ENCODE data around the gene TMSB15B.
"Not testable (repeated sequence)": the region's sequence is repeated elsewhere in the genome, so short reads cannot be mapped to it uniquely, and the experiment has no call there.

TMSB15B gene

DNA sequence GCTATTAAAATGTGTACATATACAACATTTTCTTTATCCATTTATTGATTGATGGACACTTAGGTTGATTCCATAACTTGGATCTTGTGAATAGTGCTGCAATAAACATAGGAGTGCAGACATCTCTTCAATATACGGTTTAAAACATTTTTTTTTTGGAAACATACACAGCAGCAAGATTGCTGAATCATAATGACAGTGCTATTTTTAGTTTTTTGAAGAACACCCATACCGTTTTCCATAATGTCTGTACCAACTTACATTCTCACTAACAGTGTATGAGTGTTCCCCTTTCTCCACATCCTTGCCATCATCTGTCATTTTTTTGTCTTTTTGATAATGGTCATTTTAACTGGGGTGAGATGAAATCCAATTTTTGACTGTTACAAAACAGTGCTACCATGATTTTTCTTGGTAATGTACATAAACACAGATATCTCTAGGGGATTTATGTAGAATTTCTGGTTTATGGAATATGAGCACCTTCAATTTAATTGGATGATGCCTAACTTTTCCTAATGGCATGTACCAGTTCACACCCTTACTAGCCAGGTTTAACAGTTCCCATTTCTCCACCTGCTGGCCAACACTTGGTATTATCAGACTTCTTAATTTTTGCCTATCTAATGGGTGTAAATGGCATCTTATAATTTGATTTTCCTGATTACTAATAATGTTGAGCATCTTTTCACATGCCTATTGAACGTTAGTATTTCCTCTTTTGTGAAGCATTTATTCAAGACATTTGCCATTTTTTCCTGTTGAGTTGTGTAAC lies 21.0 kb upstream of the TMSB15B start:
- H3K36me3 ChIP-seq = no peaks in the 10 kb centered on the region
- H3K4me2 ChIP-seq = no peak overlapping the region
- no peaks in the 10 kb centered on the region for H3K27me3 ChIP-seq
- no peaks in the 10 kb centered on the region for H3K9me3 ChIP-seq
- H4K20me1 ChIP-seq = no peaks in the 10 kb centered on the region
- no peaks in the 10 kb centered on the region for H3K4me1 ChIP-seq
- TF ChIP-seq Cebpa-rat (IDR thresholded peaks at IDR 0.05) = no peak
- no peak overlapping the region for H3K9ac ChIP-seq
- no peak overlapping the region for H3K27ac ChIP-seq
- H3K4me3 ChIP-seq = no peak overlapping the region

DNA sequence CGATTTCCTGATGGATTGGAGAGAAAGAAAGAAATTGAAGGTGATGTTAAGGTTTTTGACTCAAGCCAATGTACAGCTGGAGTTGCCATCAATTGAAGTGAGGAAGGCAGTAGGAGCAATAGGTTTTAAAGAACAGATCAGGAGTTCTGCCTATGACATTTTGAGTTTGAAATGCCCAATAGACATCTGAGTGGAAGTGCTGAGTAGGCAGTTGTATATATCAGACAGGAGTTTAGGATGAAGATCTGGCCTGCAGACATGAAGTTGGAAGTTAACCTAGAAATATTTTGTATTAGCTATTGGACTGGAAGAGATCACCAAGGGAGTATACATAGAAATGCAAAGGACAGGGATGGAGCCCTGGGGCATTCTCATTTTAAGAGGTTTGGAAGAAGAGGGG lies 12.9 kb upstream of the TMSB15B start:
- no peaks in the 10 kb centered on the region for H4K20me1 ChIP-seq
- no peaks in the 10 kb centered on the region for H3K36me3 ChIP-seq
- no peak for TF ChIP-seq Cebpa-rat (IDR thresholded peaks at IDR 0.05)
- H3K4me1 ChIP-seq = no peaks in the 10 kb centered on the region
- no peaks in the 10 kb centered on the region for H3K9me3 ChIP-seq
- no peak overlapping the region for H3K4me3 ChIP-seq
- no peak overlapping the region for H3K9ac ChIP-seq
- no peak overlapping the region for H3K27ac ChIP-seq
- no peak overlapping the region for H3K4me2 ChIP-seq
- H3K27me3 ChIP-seq = no peaks in the 10 kb centered on the region

- H3K36me3 ChIP-seq = no peaks in the 10 kb centered on the region
- TF ChIP-seq Cebpa-rat (IDR thresholded peaks at IDR 0.05) = no peak
- no peak overlapping the region for H3K4me3 ChIP-seq
- no peaks in the 10 kb centered on the region for H3K27me3 ChIP-seq
- no peak overlapping the region for H3K27ac ChIP-seq
- no peaks in the 10 kb centered on the region for H3K9me3 ChIP-seq
- H4K20me1 ChIP-seq = no peaks in the 10 kb centered on the region
- H3K4me1 ChIP-seq = no peaks in the 10 kb centered on the region
- H3K4me2 ChIP-seq = no peak overlapping the region
- no peak overlapping the region for H3K9ac ChIP-seq
Measured at GRCh38 chrX:103953353-103953752, 9.1 kb upstream of the TMSB15B start.

GRCh38 chrX:103954259-103954658 lies 8.2 kb upstream of the TMSB15B start:
- Histone ChIP-seq H3K4me3 (no peak overlapping the region), H3K9me3 (no peaks in the 10 kb centered on the region), H4K20me1 (no peaks in the 10 kb centered on the region), H3K36me3 (no peaks in the 10 kb centered on the region), H3K4me1 (no peaks in the 10 kb centered on the region), H3K27ac (no peak overlapping the region), H3K27me3 (no peaks in the 10 kb centered on the region), H3K4me2 (no peak overlapping the region), H3K9ac (no peak overlapping the region)
- TF ChIP-seq Cebpa-rat (IDR thresholded peaks at IDR 0.05) = no peak

DNA sequence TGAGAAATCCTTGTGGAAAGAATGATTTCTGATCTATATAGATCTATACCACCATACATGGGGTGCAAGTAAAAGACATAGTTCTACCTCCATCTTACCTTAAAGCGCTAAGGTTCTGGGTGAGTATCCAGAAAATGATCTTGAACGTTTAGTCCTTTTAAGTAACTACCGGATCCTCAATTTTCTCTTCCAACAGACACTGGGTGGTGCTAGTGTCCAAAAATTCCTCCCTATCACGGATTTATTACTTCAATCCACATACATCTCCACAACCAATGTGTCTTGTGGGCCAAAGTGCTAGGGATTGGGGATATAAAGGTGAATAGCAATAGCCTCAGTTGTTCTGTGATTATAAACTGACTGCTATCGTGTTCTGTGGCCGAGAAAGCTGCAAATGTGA lies 1.8 kb upstream of the TMSB15B start:
- H3K36me3 ChIP-seq, H4K20me1 ChIP-seq, H3K27me3 ChIP-seq, H3K27ac ChIP-seq, H3K9ac ChIP-seq, H3K4me1 ChIP-seq, H3K4me3 ChIP-seq, H3K9me3 ChIP-seq, H3K4me2 ChIP-seq: not testable (repeated sequence)

- not testable (repeated sequence) for H3K9ac ChIP-seq, H3K27me3 ChIP-seq, H4K20me1 ChIP-seq, H3K27ac ChIP-seq, H3K9me3 ChIP-seq, H3K36me3 ChIP-seq, H3K4me2 ChIP-seq, H3K4me3 ChIP-seq, H3K4me1 ChIP-seq
Measured at GRCh38 chrX:103983508-103983907, 21.1 kb downstream of the TMSB15B start.

- TF ChIP-seq Cebpa-rat (IDR thresholded peaks at IDR 0.05) = no peak
- no peak overlapping the region for H3K27ac ChIP-seq
- H3K27me3 ChIP-seq = no peaks in the 10 kb centered on the region
- H3K9me3 ChIP-seq = no peaks in the 10 kb centered on the region
- H3K4me3 ChIP-seq = no peak overlapping the region
- H3K36me3 ChIP-seq = no peaks in the 10 kb centered on the region
- no peak overlapping the region for H3K4me2 ChIP-seq
- H4K20me1 ChIP-seq = no peaks in the 10 kb centered on the region
- no peak overlapping the region for H3K9ac ChIP-seq
- no peaks in the 10 kb centered on the region for H3K4me1 ChIP-seq
Measured at GRCh38 chrX:103999234-103999633, 36.8 kb downstream of the TMSB15B start.

DNA sequence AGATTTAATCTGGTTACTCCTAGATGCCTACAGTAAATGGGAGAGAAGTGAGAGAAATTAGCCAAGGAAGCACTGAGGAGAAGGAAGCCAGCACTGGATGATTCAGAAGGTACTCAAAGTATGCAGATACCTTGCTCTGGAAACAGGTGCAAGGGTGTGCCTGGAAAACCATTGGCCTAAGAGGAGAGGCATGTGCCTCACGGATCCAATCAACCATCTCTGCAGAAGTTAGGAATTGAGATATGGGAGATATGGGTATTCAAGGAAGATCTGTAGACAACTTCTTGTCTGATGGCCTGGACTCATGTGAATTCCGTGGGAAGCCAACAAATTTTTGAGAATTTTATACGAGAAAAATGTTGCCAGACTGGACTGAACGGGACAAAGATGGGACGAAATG lies 46.4 kb downstream of the TMSB15B start:
- Histone ChIP-seq H3K4me2 (no peak overlapping the region), H3K4me1 (no peaks in the 10 kb centered on the region), H3K27ac (no peak overlapping the region), H3K9me3 (peaks cover 7% of the 10 kb centered on the region), H3K27me3 (no peaks in the 10 kb centered on the region), H3K36me3 (no peaks in the 10 kb centered on the region), H3K4me3 (no peak overlapping the region), H3K9ac (no peak overlapping the region), H4K20me1 (no peaks in the 10 kb centered on the region)
- TF ChIP-seq Cebpa-rat (IDR thresholded peaks at IDR 0.05) = no peak

GRCh38 chrX:104013158-104013557 lies 50.7 kb downstream of the TMSB15B start:
- no peak overlapping the region for H3K4me2 ChIP-seq

GRCh38 chrX:104013606-104014005 lies 51.2 kb downstream of the TMSB15B start, which contains the start of gene H2BW1:
Gene H2BW1, minus strand, starts transcription at chrX:104013708. Its CDS starts 132 bp downstream, at chrX:104013576.
- Histone ChIP-seq H3K4me3 (no peak within 1 kb of the TSS), H3K36me3 (no peaks in the 10 kb centered on the region), H3K9me3 (peaks cover 7% of the 10 kb centered on the region), H3K9ac (no peak within 1 kb of the TSS), H4K20me1 (no peaks in the 10 kb centered on the region), H3K27me3 (no peaks in the 10 kb centered on the region), H3K4me1 (no peaks in the 10 kb centered on the region), H3K27ac (no peak within 1 kb of the TSS), H3K4me2 (no peak within 1 kb of the TSS)
- TF ChIP-seq Cebpa-rat (IDR thresholded peaks at IDR 0.05) = no peak

More at GRCh38 chrX:104013158-104013557, 50.7 kb downstream of the TMSB15B start:
- H4K20me1 ChIP-seq = no peaks in the 10 kb centered on the region
- no peak for TF ChIP-seq Cebpa-rat (IDR thresholded peaks at IDR 0.05)
- H3K4me3 ChIP-seq = no peak overlapping the region
- H3K9me3 ChIP-seq = peaks cover 7% of the 10 kb centered on the region
- no peaks in the 10 kb centered on the region for H3K36me3 ChIP-seq
- no peaks in the 10 kb centered on the region for H3K4me1 ChIP-seq
- H3K27me3 ChIP-seq = no peaks in the 10 kb centered on the region
- H3K27ac ChIP-seq = no peak overlapping the region
- no peak overlapping the region for H3K9ac ChIP-seq

- H3K9me3 ChIP-seq = not testable (repeated sequence)
Measured at GRCh38 chrX:104015576-104015975, 53.1 kb downstream of the TMSB15B start.

More at GRCh38 chrX:104015576-104015975, 53.1 kb downstream of the TMSB15B start:
- not testable (repeated sequence) for H3K4me2 ChIP-seq, H3K36me3 ChIP-seq, H3K9ac ChIP-seq, H3K27ac ChIP-seq, H3K4me3 ChIP-seq, H4K20me1 ChIP-seq, H3K4me1 ChIP-seq, H3K27me3 ChIP-seq

All from BLaER1 (cell line).